HepG2 (cell line): ENCODE measurements around the gene AHSA1. TPM values are rescaled to one million over a fixed set of nuclear protein-coding genes. Genes with fewer than 3 reads are reported as not detected.

Source experiments
- BORCS8-MEF2B ChIP-seq: sonication (generic); formaldehyde crosslinking; IDR thresholded peaks from 2 replicates; pipeline ENCODE4 v1.8.0; 2022; ENCODE audit warnings: mild to moderate bottlenecking, missing genetic modification reagents
- BRD4 ChIP-seq: sonication (generic); formaldehyde crosslinking; IDR thresholded peaks from 2 replicates; pipeline ENCODE4 v1.4.0; 2020; ENCODE audit warnings: missing genetic modification reagents
- FOXP4 ChIP-seq: sonication (generic); formaldehyde crosslinking; IDR thresholded peaks from 2 replicates; pipeline ENCODE4 v1.4.0; 2020; ENCODE audit warnings: missing genetic modification reagents
- MAFF ChIP-seq: IDR thresholded peaks from 2 replicates; pipeline ENCODE4 v1.6.1; 2011; ENCODE audit warnings: low read depth, low read length, improper control_type of control experiment
- MED8 ChIP-seq: sonication (generic); formaldehyde crosslinking; IDR thresholded peaks from 2 replicates; pipeline ENCODE4 v1.8.1; 2023; ENCODE audit warnings: mild to moderate bottlenecking, missing genetic modification reagents; ENCODE audit not compliant: insufficient replicate concordance
- NFAT5 ChIP-seq: sonication (generic); formaldehyde crosslinking; IDR thresholded peaks from 2 replicates; pipeline ENCODE4 v1.4.0; 2020; ENCODE audit warnings: missing genetic modification reagents
- NFE2L1 ChIP-seq: sonication (generic); formaldehyde crosslinking; IDR thresholded peaks from 2 replicates; pipeline ENCODE4 v1.4.0; 2020; ENCODE audit warnings: missing genetic modification reagents, mild to moderate bottlenecking, borderline replicate concordance
- NFKB2 ChIP-seq: sonication (generic); formaldehyde crosslinking; IDR thresholded peaks from 2 replicates; pipeline ENCODE4 v1.4.0; 2020; ENCODE audit warnings: missing genetic modification reagents, borderline replicate concordance
- NFKBIZ ChIP-seq: IDR thresholded peaks from 2 replicates; pipeline ENCODE4 v1.6.1; 2018; ENCODE audit warnings: missing genetic modification reagents, missing compliant biosample characterization
- NR2C2 ChIP-seq: sonication (generic); formaldehyde crosslinking; IDR thresholded peaks from 2 replicates; pipeline ENCODE4 v1.4.0; 2020; ENCODE audit warnings: missing genetic modification reagents, mild to moderate bottlenecking, moderate library complexity, borderline replicate concordance
- TOE1 ChIP-seq: sonication (generic); formaldehyde crosslinking; IDR thresholded peaks from 2 replicates; pipeline ENCODE4 v1.4.0; 2020; ENCODE audit warnings: mild to moderate bottlenecking, missing genetic modification reagents
- ZNF335 ChIP-seq: sonication (generic); formaldehyde crosslinking; IDR thresholded peaks from 2 replicates; pipeline ENCODE4 v1.4.0; 2020; ENCODE audit warnings: missing genetic modification reagents
- ZSCAN30 ChIP-seq: sonication (generic); formaldehyde crosslinking; IDR thresholded peaks from 2 replicates; pipeline ENCODE4 v1.5.0; 2020; ENCODE audit warnings: mild to moderate bottlenecking, missing genetic modification reagents
- polyA plus RNA-seq, 8 experiments: library from polyadenylated mRNA; depleted of rRNA in 3 of 8; stranded (reverse) in 7 of 8; unstranded in 1 of 8; fragments of >200 nt; fragmentation: Illumina TruSeq in 4 of 8; extraction: Trizol in 4 of 8; gene quantifications; 2 replicates each; pipeline versions ENCODE4 v1.2.1 to v1.2.3, GENCODE V29; 2011 to 2016; ENCODE audit warnings: low read depth in 4 of 8, missing spikeins in 1 of 8, mixed read lengths in 1 of 8; ENCODE audit not compliant: insufficient read depth in 1 of 8
- total RNA-seq, 5 experiments: library from RNA; depleted of rRNA; stranded (reverse); fragments of >200 nt; fragmentation: Illumina TruSeq; extraction: Trizol; gene quantifications; 2 replicates each; pipeline ENCODE4 v1.2.3, GENCODE V29; 2016; ENCODE audit warnings: low read depth in 1 of 5
- TF ChIP-seq, protein P1 (sequence below): IDR thresholded peaks from 2 replicates; pipeline ENCODE4 v1.6.1; 2016; ENCODE audit warnings: missing compliant biosample characterization, missing genetic modification reagents, borderline replicate concordance
- TF ChIP-seq, protein P2 (sequence below): sonication (generic); formaldehyde crosslinking; IDR thresholded peaks from 2 replicates; pipeline ENCODE4 v1.8.0; 2022; ENCODE audit warnings: mild to moderate bottlenecking, missing genetic modification reagents, borderline replicate concordance
- TF ChIP-seq, protein P3 (sequence below): sonication (generic); formaldehyde crosslinking; IDR thresholded peaks from 2 replicates; pipeline ENCODE4 v1.8.0; 2022; ENCODE audit warnings: mild to moderate bottlenecking, missing genetic modification reagents, moderate library complexity

Gene AHSA1
- total and polyA plus RNA-seq, 2 of the 13 experiments (the other 11 are each of a cell fraction or from before 2014, with no cell fraction given): 113 to 241 TPM

GRCh38 chr14:77498120-77498979 lies 40.5 kb downstream of the AHSA1 start, which contains the start of gene ISM2 (continued):
- TF ChIP-seq FOXP4 (0 out of 2 replicates have a peak, but pooled peaks have one; percentile 7), NR2C2 (CRISPR knock-in tag) (no peak), BRD4 (CRISPR knock-in tag) (no peak), ZSCAN30 (CRISPR knock-in tag) (no peak), NFAT5 (CRISPR knock-in tag) (no peak), NFKB2 (CRISPR knock-in tag) (peak; percentile 80), TOE1 (no peak), BORCS8-MEF2B (no peak; the same call in 1 of the 2 replicates), ZNF335 (no peak), NFKBIZ (CRISPR knock-in tag) (no peak), NFE2L1 (CRISPR knock-in tag) (no peak), MAFF (no peak), MED8 (CRISPR knock-in tag) (no peak)
- TF ChIP-seq, protein P1, sequence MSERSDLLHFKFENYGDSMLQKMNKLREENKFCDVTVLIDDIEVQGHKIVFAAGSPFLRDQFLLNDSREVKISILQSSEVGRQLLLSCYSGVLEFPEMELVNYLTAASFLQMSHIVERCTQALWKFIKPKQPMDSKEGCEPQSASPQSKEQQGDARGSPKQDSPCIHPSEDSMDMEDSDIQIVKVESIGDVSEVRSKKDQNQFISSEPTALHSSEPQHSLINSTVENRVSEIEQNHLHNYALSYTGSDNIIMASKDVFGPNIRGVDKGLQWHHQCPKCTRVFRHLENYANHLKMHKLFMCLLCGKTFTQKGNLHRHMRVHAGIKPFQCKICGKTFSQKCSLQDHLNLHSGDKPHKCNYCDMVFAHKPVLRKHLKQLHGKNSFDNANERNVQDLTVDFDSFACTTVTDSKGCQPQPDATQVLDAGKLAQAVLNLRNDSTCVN (CRISPR knock-in tag): no peak
- TF ChIP-seq, protein P2, sequence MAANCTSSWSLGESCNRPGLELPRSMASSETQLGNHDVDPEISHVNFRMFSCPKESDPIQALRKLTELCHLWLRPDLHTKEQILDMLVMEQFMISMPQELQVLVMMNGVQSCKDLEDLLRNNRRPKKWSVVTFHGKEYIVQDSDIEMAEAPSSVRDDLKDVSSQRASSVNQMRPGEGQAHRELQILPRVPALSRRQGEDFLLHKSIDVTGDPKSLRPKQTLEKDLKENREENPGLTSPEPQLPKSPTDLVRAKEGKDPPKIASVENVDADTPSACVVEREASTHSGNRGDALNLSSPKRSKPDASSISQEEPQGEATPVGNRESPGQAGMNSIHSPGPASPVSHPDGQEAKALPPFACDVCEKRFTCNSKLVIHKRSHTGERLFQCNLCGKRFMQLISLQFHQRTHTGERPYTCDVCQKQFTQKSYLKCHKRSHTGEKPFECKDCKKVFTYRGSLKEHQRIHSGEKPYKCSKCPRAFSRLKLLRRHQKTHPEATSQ (CRISPR knock-in tag): no peak
- TF ChIP-seq, protein P3, sequence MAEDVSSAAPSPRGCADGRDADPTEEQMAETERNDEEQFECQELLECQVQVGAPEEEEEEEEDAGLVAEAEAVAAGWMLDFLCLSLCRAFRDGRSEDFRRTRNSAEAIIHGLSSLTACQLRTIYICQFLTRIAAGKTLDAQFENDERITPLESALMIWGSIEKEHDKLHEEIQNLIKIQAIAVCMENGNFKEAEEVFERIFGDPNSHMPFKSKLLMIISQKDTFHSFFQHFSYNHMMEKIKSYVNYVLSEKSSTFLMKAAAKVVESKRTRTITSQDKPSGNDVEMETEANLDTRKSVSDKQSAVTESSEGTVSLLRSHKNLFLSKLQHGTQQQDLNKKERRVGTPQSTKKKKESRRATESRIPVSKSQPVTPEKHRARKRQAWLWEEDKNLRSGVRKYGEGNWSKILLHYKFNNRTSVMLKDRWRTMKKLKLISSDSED (CRISPR knock-in tag): no peak
